Uterus (tissue), 4 donors: ENCODE data around the gene ADAMTS4. TPM values are rescaled to one million over a fixed set of nuclear protein-coding genes. Genes with fewer than 3 reads are reported as not detected.

Experiments used
- DNase-seq, 2 donors: peaks; one replicate each; pipeline ENCODE4 v3.0.0-alpha.2; 2019 to 2020
- H3K27ac ChIP-seq, 2 donors: fragments of 200-600 bp; sonication (generic); 1 replicate in 1 of 2; 2 replicates in 1 of 2; pipeline ENCODE4 v1.5.1; 2016 to 2018
- H3K27me3 ChIP-seq, 2 donors: fragments of 200-600 bp; sonication (generic); one replicate each; pipeline ENCODE4 v1.5.1; 2018 to 2019; ENCODE audit warnings: control low read depth in 1 of 2
- H3K36me3 ChIP-seq, 2 donors: fragments of 200-600 bp; sonication (generic); one replicate each; pipeline ENCODE4 v1.5.1; 2019; ENCODE audit warnings: control low read depth in 1 of 2
- H3K4me1 ChIP-seq, 2 donors: fragments of 200-600 bp; sonication (generic); one replicate each; pipeline ENCODE4 v1.5.1; 2018 to 2019; ENCODE audit warnings: control low read depth in 1 of 2
- H3K4me3 ChIP-seq, 2 donors: fragments of 200-600 bp; sonication (generic); 1 replicate in 1 of 2; 2 replicates in 1 of 2; pipeline ENCODE4 v1.5.1; 2018 to 2019; ENCODE audit warnings: mild to moderate bottlenecking in 1 of 2
- H3K9me3 ChIP-seq, 2 donors: fragments of 200-600 bp; sonication (generic); one replicate each; pipeline ENCODE4 v1.5.1; 2019; ENCODE audit warnings: control low read depth in 1 of 2
- POLR2A ChIP-seq, 2 donors: fragments of 450-650 bp; IDR thresholded peaks; one replicate each; pipeline ENCODE4 v1.6.1; 2016; ENCODE audit warnings: antibody characterized with exemption in 2 of 2, mild to moderate bottlenecking in 1 of 2, moderate library complexity in 1 of 2
- intact Hi-C: fragments of 100-400 bp; cut with DNase I; formaldehyde crosslinking; loops from one replicate; pipeline ENCODE4 v1.15.1; 2023; ENCODE audit warnings: low total_unique reads
- total RNA-seq, 4 donors: library from RNA; depleted of rRNA in 3 of 4; stranded (reverse); fragments of >200 nt in 3 of 4; gene quantifications; one replicate each; pipeline versions ENCODE4 v1.1.0 to v1.2.4, GENCODE V29; 2014 to 2023
- TF ChIP-seq, protein P1 (sequence below), 4 experiments: fragments of 200-600 bp in 2 of 4; fragments of 450-650 bp in 2 of 4; sonication (generic) in 2 of 4; IDR thresholded peaks; one replicate each; pipeline ENCODE4 v1.5.1; 2016 to 2019; ENCODE audit warnings: antibody characterized with exemption in 4 of 4, mild to moderate bottlenecking in 2 of 4, moderate library complexity in 1 of 4
- donor health status: DM: yes; HTN: yes; CAD: no.

Gene ADAMTS4
- total RNA-seq, 4 donors from 2014 or later: 1.3 to 41.5 (median 10.9) TPM

GRCh38 chr1:161198194-161198896 lies 509 bp downstream of the ADAMTS4 start:
- Histone ChIP-seq H3K27ac (peak overlapping the region; percentile 98 to 99), H3K9me3 (no peaks in the 10 kb centered on the region), H3K4me1 (peaks cover 23 to 31% of the 10 kb centered on the region in 2 donors), H3K36me3 (no peaks in the 10 kb centered on the region), H3K27me3 (no peaks in the 10 kb centered on the region), H3K4me3 (peak overlapping the region; percentile 18 to 40)
- peak; percentile 50 to 57 for DNase-seq
- TF ChIP-seq, protein P1, sequence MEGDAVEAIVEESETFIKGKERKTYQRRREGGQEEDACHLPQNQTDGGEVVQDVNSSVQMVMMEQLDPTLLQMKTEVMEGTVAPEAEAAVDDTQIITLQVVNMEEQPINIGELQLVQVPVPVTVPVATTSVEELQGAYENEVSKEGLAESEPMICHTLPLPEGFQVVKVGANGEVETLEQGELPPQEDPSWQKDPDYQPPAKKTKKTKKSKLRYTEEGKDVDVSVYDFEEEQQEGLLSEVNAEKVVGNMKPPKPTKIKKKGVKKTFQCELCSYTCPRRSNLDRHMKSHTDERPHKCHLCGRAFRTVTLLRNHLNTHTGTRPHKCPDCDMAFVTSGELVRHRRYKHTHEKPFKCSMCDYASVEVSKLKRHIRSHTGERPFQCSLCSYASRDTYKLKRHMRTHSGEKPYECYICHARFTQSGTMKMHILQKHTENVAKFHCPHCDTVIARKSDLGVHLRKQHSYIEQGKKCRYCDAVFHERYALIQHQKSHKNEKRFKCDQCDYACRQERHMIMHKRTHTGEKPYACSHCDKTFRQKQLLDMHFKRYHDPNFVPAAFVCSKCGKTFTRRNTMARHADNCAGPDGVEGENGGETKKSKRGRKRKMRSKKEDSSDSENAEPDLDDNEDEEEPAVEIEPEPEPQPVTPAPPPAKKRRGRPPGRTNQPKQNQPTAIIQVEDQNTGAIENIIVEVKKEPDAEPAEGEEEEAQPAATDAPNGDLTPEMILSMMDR (IDR thresholded peaks at IDR 0.05): no peak
- intact Hi-C loops: no loop called here

DNA sequence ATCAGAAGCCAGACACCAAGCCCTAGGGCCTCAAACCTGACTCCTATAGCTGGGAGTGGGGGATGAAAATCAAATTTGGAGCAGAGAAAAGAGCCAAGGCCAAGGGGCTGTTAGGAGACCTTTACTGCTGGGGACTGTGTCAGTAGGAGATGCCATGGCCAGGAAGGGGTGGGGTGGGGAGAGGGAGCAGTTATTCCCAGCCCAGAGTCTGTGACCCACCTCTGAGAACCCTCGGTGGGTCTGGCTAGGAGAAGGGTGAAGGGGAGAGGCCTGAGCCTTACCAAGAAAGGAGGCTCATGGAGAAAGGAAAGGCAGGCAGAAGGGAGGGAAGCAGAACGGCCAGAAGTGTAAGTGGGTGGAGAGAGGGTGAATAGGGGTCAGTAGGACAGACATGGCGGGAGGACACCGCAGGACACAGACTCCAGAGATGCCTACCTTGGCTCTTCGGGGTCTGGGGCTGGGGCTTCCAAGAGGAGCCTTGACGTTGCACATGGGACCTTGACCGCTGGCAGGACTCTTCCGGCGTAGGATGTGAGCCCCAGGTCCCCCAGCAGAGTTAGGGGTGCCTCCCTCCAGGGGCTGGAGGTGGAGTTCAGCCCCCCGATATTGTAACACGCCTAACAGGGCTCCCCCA lies 1.2 kb downstream of the ADAMTS4 start:
- Histone ChIP-seq H3K4me3 (peak overlapping the region; percentile 18 to 40), H3K27ac (peak overlapping the region; percentile 98 to 99), H3K36me3 (no peaks in the 10 kb centered on the region), H3K9me3 (no peaks in the 10 kb centered on the region), H3K27me3 (no peaks in the 10 kb centered on the region), H3K4me1 (peaks cover 17 to 31% of the 10 kb centered on the region in 2 donors)
- DNase-seq: no peak
- intact Hi-C loops: no loop called here
- TF ChIP-seq POLR2A (IDR thresholded peaks at IDR 0.05): no peak
- TF ChIP-seq, protein P1 (IDR thresholded peaks at IDR 0.05): no peak

- Histone ChIP-seq H3K36me3 (no peaks in the 10 kb centered on the region), H3K27ac (peak overlapping the region; percentile 98 to 99), H3K4me1 (peaks cover 17 to 31% of the 10 kb centered on the region in 2 donors), H3K4me3 (peak overlapping the region; percentile 18 to 40), H3K9me3 (no peaks in the 10 kb centered on the region), H3K27me3 (no peaks in the 10 kb centered on the region)
- peak; percentile 14 to 30 for TF ChIP-seq POLR2A (IDR thresholded peaks at IDR 0.05)
- TF ChIP-seq, protein P1 (IDR thresholded peaks at IDR 0.05): no peak
- DNase-seq: peak; percentile 68 to 73
- intact Hi-C loops: no loop called here
Observed at GRCh38 chr1:161196521-161197451, 2.1 kb downstream of the ADAMTS4 start.

- no peaks in the 10 kb centered on the region for H3K27me3 ChIP-seq
- TF ChIP-seq POLR2A (IDR thresholded peaks at IDR 0.05): no peak
- TF ChIP-seq, protein P1 (IDR thresholded peaks at IDR 0.05): no peak
- peaks cover 17 to 29% of the 10 kb centered on the region in 2 donors for H3K4me1 ChIP-seq
- no peak for DNase-seq
- H3K27ac ChIP-seq: peak overlapping the region; percentile 98 to 99
- no peaks in the 10 kb centered on the region for H3K36me3 ChIP-seq
- H3K4me3 ChIP-seq: peak overlapping the region in 1 of 2 donors; percentile 40
- H3K9me3 ChIP-seq: no peaks in the 10 kb centered on the region
- intact Hi-C loops: no loop called here
Observed at GRCh38 chr1:161196111-161196510, 2.7 kb downstream of the ADAMTS4 start.
